ENCODE measurements around the gene IER5. TPM values are rescaled to one million over a fixed set of nuclear protein-coding genes. Genes with fewer than 3 reads are reported as not detected.
A peak's percentile ranks its signal among the peaks of the same experiment; 100 is the strongest.
"Not testable (repeated sequence)": the region's sequence is repeated elsewhere in the genome, so short reads cannot be mapped to it uniquely, and the experiment has no call there.

Gene IER5
- total RNA-seq, result 10 to 100 TPM; 21.6 to 40.6 (median 26.5) TPM

GRCh38 chr1:181088079-181089016 lies at the start of gene IER5:
Gene IER5, plus strand, starts transcription at chr1:181088700. Its CDS starts 203 bp downstream, at chr1:181088903.
- intact Hi-C loops (cut with DNase I), result loop anchor here (5.0 kb wide), 2 partner anchors 51 to 54 kb away; no protein-coding TSS in a partner anchor
- 7 to 9% methylated on average over 25 to 29 of the region's 76 CpGs for WGBS, 2 donors
- H3K27ac ChIP-seq, result peak within 1 kb of the TSS; percentile 92 to 98 (median 96)
- H3K4me1 ChIP-seq, result peaks cover 17 to 58% (median 17%) of the 10 kb centered on the region in 3 donors
- TF ChIP-seq, protein P1, sequence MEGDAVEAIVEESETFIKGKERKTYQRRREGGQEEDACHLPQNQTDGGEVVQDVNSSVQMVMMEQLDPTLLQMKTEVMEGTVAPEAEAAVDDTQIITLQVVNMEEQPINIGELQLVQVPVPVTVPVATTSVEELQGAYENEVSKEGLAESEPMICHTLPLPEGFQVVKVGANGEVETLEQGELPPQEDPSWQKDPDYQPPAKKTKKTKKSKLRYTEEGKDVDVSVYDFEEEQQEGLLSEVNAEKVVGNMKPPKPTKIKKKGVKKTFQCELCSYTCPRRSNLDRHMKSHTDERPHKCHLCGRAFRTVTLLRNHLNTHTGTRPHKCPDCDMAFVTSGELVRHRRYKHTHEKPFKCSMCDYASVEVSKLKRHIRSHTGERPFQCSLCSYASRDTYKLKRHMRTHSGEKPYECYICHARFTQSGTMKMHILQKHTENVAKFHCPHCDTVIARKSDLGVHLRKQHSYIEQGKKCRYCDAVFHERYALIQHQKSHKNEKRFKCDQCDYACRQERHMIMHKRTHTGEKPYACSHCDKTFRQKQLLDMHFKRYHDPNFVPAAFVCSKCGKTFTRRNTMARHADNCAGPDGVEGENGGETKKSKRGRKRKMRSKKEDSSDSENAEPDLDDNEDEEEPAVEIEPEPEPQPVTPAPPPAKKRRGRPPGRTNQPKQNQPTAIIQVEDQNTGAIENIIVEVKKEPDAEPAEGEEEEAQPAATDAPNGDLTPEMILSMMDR (IDR thresholded peaks at IDR 0.05), result peak in 1 of 6 experiments; percentile 16
- TF ChIP-seq POLR2A (IDR thresholded peaks at IDR 0.05), result peak in 3 of 4 donors; percentile 93 to 100 (median 99)
- no peaks in the 10 kb centered on the region for H3K9me3 ChIP-seq
- no peaks in the 10 kb centered on the region for H3K27me3 ChIP-seq
- peak; percentile 91 for DNase-seq
- H3K4me3 ChIP-seq, result peak within 1 kb of the TSS; percentile 72 to 97 (median 84)
- H3K36me3 ChIP-seq, result peaks cover 0 to 12% (median 0%) of the 10 kb centered on the region in 3 donors

DNA sequence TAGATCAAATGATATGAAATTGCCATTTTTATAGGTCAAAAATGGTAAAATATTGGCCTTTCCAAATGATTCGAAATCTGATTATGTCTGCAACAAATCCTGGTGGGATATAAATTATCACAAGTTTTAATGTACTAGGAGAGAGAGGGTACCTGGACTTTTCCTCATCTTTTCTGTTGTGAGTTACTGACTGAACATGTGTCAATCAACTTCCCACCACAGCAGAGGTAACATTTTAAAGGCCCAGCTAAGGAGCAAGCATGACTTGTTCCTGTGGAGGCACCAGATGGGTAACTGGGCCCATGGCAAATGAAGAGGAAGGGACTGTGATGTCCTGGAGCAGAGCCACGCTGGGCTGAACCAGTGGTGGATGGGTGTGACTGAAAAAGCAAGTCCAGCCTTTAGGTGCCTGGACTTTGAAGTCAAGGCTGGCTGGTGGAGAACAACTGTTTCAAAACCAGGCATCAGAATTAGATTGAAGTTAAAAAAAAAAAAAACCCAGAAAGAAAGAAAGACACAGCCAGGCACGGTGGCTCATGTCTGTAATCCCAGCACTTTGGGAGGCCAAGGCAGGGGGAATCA lies 48.1 kb upstream of the IER5 start:
- Histone ChIP-seq H3K4me3 (no peak overlapping the region), H3K27me3 (no peaks in the 10 kb centered on the region), H3K27ac (peak overlapping the region in 2 of 4 donors; percentile 11 to 19), H3K4me1 (peaks cover 28 to 85% (median 32%) of the 10 kb centered on the region in 3 donors), H3K9me3 (no peaks in the 10 kb centered on the region), H3K36me3 (peaks cover 0 to 18% (median 0%) of the 10 kb centered on the region in 3 donors)
- no peak for DNase-seq
- intact Hi-C loops (cut with DNase I), result no loop called here
- 67 to 71% methylated on average over 3 of the region's 3 CpGs for WGBS, 2 donors
- TF ChIP-seq, protein P1 (IDR thresholded peaks at IDR 0.05), result no peak
- TF ChIP-seq POLR2A (IDR thresholded peaks at IDR 0.05), result no peak

DNA sequence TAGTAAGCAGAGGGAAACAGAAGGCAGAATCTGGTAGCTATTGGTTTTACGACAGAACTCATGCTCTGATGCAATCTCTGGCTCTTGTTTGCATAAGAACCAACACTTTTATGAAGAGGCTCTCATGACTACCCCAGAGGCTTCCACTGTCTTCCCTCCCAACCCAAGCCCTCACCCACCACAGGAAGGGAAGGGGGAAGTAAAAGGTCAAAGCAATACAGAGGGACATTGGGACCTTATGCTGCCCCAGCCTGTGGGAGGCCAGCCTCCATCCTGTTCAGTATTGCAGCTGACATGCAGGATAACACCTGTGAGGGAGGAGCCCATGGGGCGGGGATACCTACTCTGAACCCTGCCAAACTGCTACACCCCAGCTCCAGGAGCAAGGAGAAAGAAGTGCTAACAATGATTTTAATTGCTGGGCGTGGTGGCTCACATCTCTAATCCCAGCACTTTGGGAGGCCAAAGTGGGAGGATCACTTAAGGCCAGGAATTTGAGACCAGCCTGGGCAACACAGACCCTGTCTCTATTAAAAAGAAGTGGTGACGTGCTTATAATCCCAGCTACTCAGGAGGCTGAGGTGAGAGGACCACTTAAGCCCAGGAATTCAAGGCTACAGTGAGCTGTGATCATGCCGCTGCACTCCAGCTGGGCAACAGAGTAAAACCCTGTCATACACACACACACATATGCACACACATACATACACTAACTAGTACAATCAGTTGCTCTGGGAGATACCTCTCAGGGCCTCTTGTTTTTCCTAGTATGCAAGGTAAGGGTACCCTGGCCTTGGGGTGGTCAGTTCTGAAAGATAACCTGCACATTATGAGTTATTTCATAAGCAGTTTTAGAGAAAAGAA lies 45.2 kb upstream of the IER5 start:
- DNase-seq, result no peak
- Histone ChIP-seq H3K27ac (peak overlapping the region; percentile 66 to 86 (median 80)), H3K9me3 (no peaks in the 10 kb centered on the region), H3K4me1 (peaks cover 18 to 64% (median 21%) of the 10 kb centered on the region in 3 donors), H3K4me3 (no peak overlapping the region), H3K27me3 (no peaks in the 10 kb centered on the region), H3K36me3 (peaks cover 0 to 34% (median 0%) of the 10 kb centered on the region in 3 donors)
- no peak for TF ChIP-seq POLR2A (IDR thresholded peaks at IDR 0.05)
- TF ChIP-seq, protein P1 (IDR thresholded peaks at IDR 0.05), result no peak
- intact Hi-C loops (cut with DNase I), result no loop called here
- WGBS, 2 donors, result 45 to 62% methylated on average over 4 to 5 of the region's 5 CpGs

GRCh38 chr1:181044449-181044966 lies 44.0 kb upstream of the IER5 start:
- no peak for DNase-seq
- H3K4me3 ChIP-seq, result no peak overlapping the region
- TF ChIP-seq, protein P1 (IDR thresholded peaks at IDR 0.05), result no peak
- no peak for TF ChIP-seq POLR2A (IDR thresholded peaks at IDR 0.05)
- H3K27me3 ChIP-seq, result no peaks in the 10 kb centered on the region
- H3K4me1 ChIP-seq, result peaks cover 18 to 53% (median 21%) of the 10 kb centered on the region in 3 donors
- H3K9me3 ChIP-seq, result no peaks in the 10 kb centered on the region
- peaks cover 0 to 35% (median 0%) of the 10 kb centered on the region in 3 donors for H3K36me3 ChIP-seq
- peak overlapping the region; percentile 76 to 86 (median 80) for H3K27ac ChIP-seq
- intact Hi-C loops (cut with DNase I), result no loop called here
- WGBS, 2 donors, result 16 to 48% methylated on average over 3 to 5 of the region's 5 CpGs

DNA sequence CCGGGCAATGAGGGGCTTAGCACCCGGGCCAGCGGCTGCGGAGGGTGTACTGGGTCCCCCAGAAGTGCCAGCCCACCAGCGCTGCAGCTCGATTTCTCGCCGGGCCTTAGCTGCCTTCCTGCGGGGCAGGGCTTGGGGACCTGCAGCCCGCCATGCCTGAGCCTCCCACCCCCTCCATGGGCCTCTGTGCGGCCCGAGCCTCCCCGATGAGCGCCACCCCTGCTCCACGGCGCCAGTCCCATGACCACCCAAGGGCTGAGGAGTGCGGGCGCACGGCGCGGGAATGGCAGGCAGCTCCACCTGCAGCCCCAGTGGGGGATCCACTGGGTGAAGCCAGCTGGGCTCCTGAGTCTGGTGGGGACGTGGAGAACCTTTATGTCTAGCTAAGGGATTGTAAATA lies 42.6 kb upstream of the IER5 start:
- DNase-seq; H3K4me3 ChIP-seq; H3K27ac ChIP-seq; H3K27me3 ChIP-seq; intact Hi-C loops (cut with DNase I); H3K9me3 ChIP-seq: not testable (repeated sequence)
- WGBS, 2 donors, result 100% methylated on average over 1 of the region's 22 CpGs; no CpG with 5 or more reads in 1 of the 2 donors
- H3K36me3 ChIP-seq, result peaks cover 0 to 49% (median 0%) of the 10 kb centered on the region in 3 donors
- peaks cover 17 to 45% (median 18%) of the 10 kb centered on the region in 3 donors for H3K4me1 ChIP-seq
